HG03108 (cell line): ENCODE measurements around the gene FAM3D.
"Not testable (repeated sequence)": the region's sequence is repeated elsewhere in the genome, so short reads cannot be mapped to it uniquely, and the experiment has no call there.

Experiments used
- ATAC-seq: cut with Tn5 transposase; IDR thresholded peaks from one replicate; pipeline ENCODE4 v1.9.1; 2021; ENCODE audit warnings: moderate library complexity; ENCODE audit not compliant: unreplicated experiment

FAM3D gene

GRCh38 chr3:58666683-58667082 is at the start of gene FAM3D:
TSS of gene FAM3D (minus strand) at chr3:58666774. CDS start at chr3:58655563, 11,211 bp downstream.
- ATAC-seq = no peak

GRCh38 chr3:58713715-58714401 is 47.3 kb upstream of the FAM3D start:
- no peak for ATAC-seq

GRCh38 chr3:58711871-58712270 is 45.3 kb upstream of the FAM3D start:
- no peak for ATAC-seq

GRCh38 chr3:58708983-58709382 is 42.4 kb upstream of the FAM3D start:
- not testable (repeated sequence) for ATAC-seq

- ATAC-seq = no peak
These were observed 41.7 kb upstream of the FAM3D start for GRCh38 chr3:58708116-58708791.

- no peak for ATAC-seq
These were observed 40.9 kb upstream of the FAM3D start for GRCh38 chr3:58707390-58707930.

- no peak for ATAC-seq
These were observed 40.0 kb upstream of the FAM3D start for GRCh38 chr3:58706395-58707167.

GRCh38 chr3:58704745-58705144 is 38.2 kb upstream of the FAM3D start:
- no peak for ATAC-seq

GRCh38 chr3:58704304-58704703 is 37.7 kb upstream of the FAM3D start:
- ATAC-seq = not testable (repeated sequence)

GRCh38 chr3:58698246-58698645 is 31.7 kb upstream of the FAM3D start:
- ATAC-seq = no peak

- ATAC-seq = no peak
These were observed 31.0 kb upstream of the FAM3D start for GRCh38 chr3:58697561-58697960.

GRCh38 chr3:58696813-58697212 is 30.2 kb upstream of the FAM3D start:
- not testable (repeated sequence) for ATAC-seq

GRCh38 chr3:58696093-58696492 is 29.5 kb upstream of the FAM3D start:
- no peak for ATAC-seq

- ATAC-seq = not testable (repeated sequence)
These were observed 28.7 kb upstream of the FAM3D start for GRCh38 chr3:58695284-58695683.

GRCh38 chr3:58693940-58694850 is 27.6 kb upstream of the FAM3D start:
- peak; percentile 61 for ATAC-seq

GRCh38 chr3:58692484-58692883 is 25.9 kb upstream of the FAM3D start:
- ATAC-seq = no peak

GRCh38 chr3:58691997-58692396 is 25.4 kb upstream of the FAM3D start:
- ATAC-seq = no peak

- no peak for ATAC-seq
These were observed 23.9 kb upstream of the FAM3D start for GRCh38 chr3:58690490-58690889.

- ATAC-seq = no peak
These were observed 22.0 kb upstream of the FAM3D start for GRCh38 chr3:58688574-58688973.

GRCh38 chr3:58686847-58687246 is 20.3 kb upstream of the FAM3D start:
- no peak for ATAC-seq
